SU-DHL-6 (cell line): Measurements from ENCODE around the gene NUTF2.

Source experiments
- H2AFZ ChIP-seq: fragments of 200-600 bp; sonication (generic); 2 replicates; pipeline ENCODE4 v1.6.1; 2014; ENCODE audit warnings: low read depth, mild to moderate bottlenecking, moderate library complexity, mixed read lengths, antibody characterized with exemption, low read length; ENCODE audit not compliant: severe bottlenecking
- H3F3A ChIP-seq: fragments of 200-600 bp; shearing (Covaris generic); 2 replicates; pipeline ENCODE4 v1.6.0; 2016; ENCODE audit warnings: antibody characterized with exemption, mild to moderate bottlenecking; ENCODE audit not compliant: insufficient read depth
- H3K27ac ChIP-seq: fragments of 200-600 bp; sonication (generic); 2 replicates; pipeline ENCODE4 v1.5.1; 2016; ENCODE audit warnings: low read depth, mild to moderate bottlenecking, low read length, moderate library complexity, mixed read lengths
- H3K27me3 ChIP-seq: fragments of 200-600 bp; sonication (generic), shearing (Covaris generic); 2 replicates; pipeline ENCODE4 v1.6.0; 2014; ENCODE audit warnings: mild to moderate bottlenecking, low read length
- H3K36me3 ChIP-seq: fragments of 200-600 bp; sonication (generic); 2 replicates; pipeline ENCODE4 v1.6.1; 2014; ENCODE audit warnings: mild to moderate bottlenecking, low read length, mixed read lengths
- H3K4me2 ChIP-seq: fragments of 300-600, 200-600 bp; shearing (Covaris generic), sonication (generic); 2 replicates; pipeline ENCODE4 v1.6.0; 2014; ENCODE audit warnings: low read length, low read depth, mild to moderate bottlenecking; ENCODE audit not compliant: poor library complexity, severe bottlenecking
- H3K4me3 ChIP-seq: fragments of 200-600 bp; sonication (generic); 2 replicates; pipeline ENCODE4 v1.5.1; 2014; ENCODE audit warnings: antibody characterized with exemption, low read length, mild to moderate bottlenecking, mixed read lengths; ENCODE audit not compliant: insufficient read depth, poor library complexity, severe bottlenecking
- H3K79me2 ChIP-seq: fragments of 200-600 bp; sonication (generic); 2 replicates; pipeline ENCODE4 v1.6.1; 2014; ENCODE audit warnings: mild to moderate bottlenecking, low read length, moderate library complexity; ENCODE audit not compliant: insufficient read depth
- H3K9ac ChIP-seq: fragments of 200-600 bp; sonication (generic); 2 replicates; pipeline ENCODE4 v1.7.0; 2014; ENCODE audit warnings: mild to moderate bottlenecking, low read length
- H3K9me2 ChIP-seq: fragments of 200-600 bp; sonication (generic); replicated peaks from 2 replicates; pipeline ENCODE4 v1.6.1; 2014; ENCODE audit warnings: low read length; ENCODE audit not compliant: insufficient read depth
- H3K9me3 ChIP-seq: fragments of 200-600 bp; sonication (generic); 2 replicates; pipeline ENCODE4 v1.6.1; 2014; ENCODE audit warnings: low read length, mixed read lengths; ENCODE audit not compliant: insufficient read depth
- H4K20me1 ChIP-seq: fragments of 200-600 bp; sonication (generic); 2 replicates; pipeline ENCODE4 v1.6.1; 2014; ENCODE audit warnings: low read depth, mild to moderate bottlenecking, antibody characterized with exemption, low read length, moderate library complexity, mixed read lengths
- EZH2phosphoT487 ChIP-seq: fragments of 200-600 bp; sonication (generic), shearing (Covaris generic); conservative IDR thresholded peaks from 2 replicates; pipeline ENCODE4 v1.6.1; 2018; ENCODE audit warnings: mild to moderate bottlenecking, antibody characterized with exemption, low read length, moderate library complexity, mixed read lengths
- TF ChIP-seq, protein P1 (sequence below): fragments of 200-600 bp; sonication (generic); IDR thresholded peaks from one replicate; pipeline ENCODE4 v1.5.1; 2017; ENCODE audit warnings: antibody characterized with exemption, mild to moderate bottlenecking, low read length, moderate library complexity; ENCODE audit not compliant: insufficient read depth, poor library complexity, severe bottlenecking

Gene NUTF2

DNA sequence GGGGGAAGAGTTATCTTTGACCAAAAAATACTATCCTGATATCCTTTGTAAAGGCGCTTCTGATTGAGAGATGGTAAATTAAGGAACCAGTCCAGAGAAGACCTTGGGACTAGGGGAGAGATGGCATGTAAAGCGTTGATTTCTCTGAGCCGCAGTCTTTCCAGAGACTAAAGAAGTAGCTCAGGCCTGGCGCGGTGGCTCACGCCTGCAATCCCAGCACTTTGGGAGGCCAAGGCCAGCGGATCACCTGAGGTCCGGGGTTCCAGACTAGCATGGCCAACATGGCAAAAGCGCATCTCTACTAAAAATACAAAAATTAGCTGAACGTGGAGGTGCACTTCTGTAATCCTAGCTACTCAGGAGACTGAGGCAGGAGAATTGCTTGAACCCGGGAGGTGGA is 1.4 kb downstream of the NUTF2 start:
- Histone ChIP-seq H3K9me3 (no peaks in the 10 kb centered on the region), H3K9me2 (no peaks in the 10 kb centered on the region), H3K79me2 (peaks cover 80% of the 10 kb centered on the region), H3K4me2 (peak overlapping the region; percentile 85), H3K36me3 (no peaks in the 10 kb centered on the region), H3K4me3 (peak overlapping the region; percentile 90), H4K20me1 (peaks cover 5% of the 10 kb centered on the region; the same call in 1 of the 2 replicates), H3K9ac (peak overlapping the region; percentile 96), H3K27me3 (no peaks in the 10 kb centered on the region), H3K27ac (no peak overlapping the region), H3F3A (peaks cover 22% of the 10 kb centered on the region), H2AFZ (no peak overlapping the region)
- no peak for TF ChIP-seq EZH2phosphoT487
- TF ChIP-seq, protein P1, sequence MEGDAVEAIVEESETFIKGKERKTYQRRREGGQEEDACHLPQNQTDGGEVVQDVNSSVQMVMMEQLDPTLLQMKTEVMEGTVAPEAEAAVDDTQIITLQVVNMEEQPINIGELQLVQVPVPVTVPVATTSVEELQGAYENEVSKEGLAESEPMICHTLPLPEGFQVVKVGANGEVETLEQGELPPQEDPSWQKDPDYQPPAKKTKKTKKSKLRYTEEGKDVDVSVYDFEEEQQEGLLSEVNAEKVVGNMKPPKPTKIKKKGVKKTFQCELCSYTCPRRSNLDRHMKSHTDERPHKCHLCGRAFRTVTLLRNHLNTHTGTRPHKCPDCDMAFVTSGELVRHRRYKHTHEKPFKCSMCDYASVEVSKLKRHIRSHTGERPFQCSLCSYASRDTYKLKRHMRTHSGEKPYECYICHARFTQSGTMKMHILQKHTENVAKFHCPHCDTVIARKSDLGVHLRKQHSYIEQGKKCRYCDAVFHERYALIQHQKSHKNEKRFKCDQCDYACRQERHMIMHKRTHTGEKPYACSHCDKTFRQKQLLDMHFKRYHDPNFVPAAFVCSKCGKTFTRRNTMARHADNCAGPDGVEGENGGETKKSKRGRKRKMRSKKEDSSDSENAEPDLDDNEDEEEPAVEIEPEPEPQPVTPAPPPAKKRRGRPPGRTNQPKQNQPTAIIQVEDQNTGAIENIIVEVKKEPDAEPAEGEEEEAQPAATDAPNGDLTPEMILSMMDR: no peak

DNA sequence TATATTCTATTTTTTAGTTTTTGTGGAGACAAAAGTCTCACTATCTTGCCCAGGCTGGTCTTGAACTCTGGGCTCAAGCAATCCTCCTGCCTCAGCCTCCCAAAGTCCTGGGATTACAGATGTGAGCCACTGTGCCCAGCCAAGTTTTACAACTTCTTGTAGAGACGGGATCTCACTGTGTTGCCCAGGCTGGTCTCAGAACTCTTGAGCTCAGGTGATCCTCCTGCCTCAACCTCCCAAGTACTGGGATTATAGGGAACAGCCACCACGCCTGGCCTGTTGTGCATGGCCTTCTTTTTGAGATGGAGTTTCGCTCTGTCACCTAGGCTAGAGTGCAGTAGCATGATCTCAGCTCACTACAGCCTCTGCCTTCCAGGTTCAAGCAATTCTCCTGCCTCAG is 6.9 kb downstream of the NUTF2 start:
- Histone ChIP-seq H3K9me2 (no peaks in the 10 kb centered on the region), H3K27me3 (no peaks in the 10 kb centered on the region), H3K27ac (no peak overlapping the region), H3K36me3 (no peaks in the 10 kb centered on the region), H3K9me3 (no peaks in the 10 kb centered on the region), H3K4me3 (no peak overlapping the region), H3K4me2 (no peak overlapping the region), H4K20me1 (peaks cover 10% of the 10 kb centered on the region; the same call in 1 of the 2 replicates), H3F3A (no peaks in the 10 kb centered on the region), H2AFZ (no peak overlapping the region), H3K9ac (no peak overlapping the region), H3K79me2 (peaks cover 97% of the 10 kb centered on the region)
- no peak for TF ChIP-seq EZH2phosphoT487
- TF ChIP-seq, protein P1: no peak

DNA sequence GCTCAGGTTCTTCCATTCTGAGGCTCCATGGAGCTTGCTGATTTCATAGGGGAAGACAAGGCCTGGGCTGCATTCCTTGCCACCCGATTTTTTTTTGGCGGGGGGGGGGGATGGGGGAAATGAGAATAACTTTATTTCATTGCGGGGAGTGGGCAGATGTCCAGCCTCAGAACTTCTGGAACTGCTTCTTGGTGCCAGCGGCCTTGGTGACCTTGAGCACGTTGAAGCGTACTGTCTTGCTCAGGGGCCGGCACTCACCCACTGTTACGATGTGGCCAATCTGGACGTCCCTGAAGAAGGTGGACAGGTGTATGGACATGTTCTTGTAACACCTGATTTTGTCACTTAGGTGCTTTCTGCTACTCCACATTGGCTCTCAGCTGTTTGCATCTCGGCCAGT is 9.1 kb downstream of the NUTF2 start:
- Histone ChIP-seq H4K20me1 (peaks cover 10% of the 10 kb centered on the region; the same call in 1 of the 2 replicates), H3K9ac (no peak overlapping the region), H3K79me2 (peaks cover 94% of the 10 kb centered on the region), H3K4me2 (no peak overlapping the region), H3K27ac (no peak overlapping the region), H2AFZ (no peak overlapping the region), H3K36me3 (no peaks in the 10 kb centered on the region), H3K9me2 (no peaks in the 10 kb centered on the region), H3K27me3 (no peaks in the 10 kb centered on the region), H3K9me3 (no peaks in the 10 kb centered on the region), H3K4me3 (no peak overlapping the region), H3F3A (no peaks in the 10 kb centered on the region)
- TF ChIP-seq EZH2phosphoT487: no peak
- TF ChIP-seq, protein P1: no peak
